Prostate gland (tissue), 2 donors: ENCODE results near the gene UTP3.

Experiments used
- POLR2A ChIP-seq: fragments of 450-650 bp; IDR thresholded peaks from one replicate; pipeline ENCODE4 v1.6.1; 2016; ENCODE audit warnings: antibody characterized with exemption, mild to moderate bottlenecking
- POLR2AphosphoS5 ChIP-seq: sonication (generic); formaldehyde crosslinking; IDR thresholded peaks from one replicate; pipeline ENCODE4 v1.6.1; 2017; ENCODE audit warnings: antibody characterized with exemption
- TF ChIP-seq, protein P1 (sequence below), 4 experiments: fragments of 200-600 bp in 2 of 4; fragments of 450-650 bp in 2 of 4; sonication (generic) in 2 of 4; IDR thresholded peaks; 1 replicate in 3 of 4; 2 replicates in 1 of 4; pipeline ENCODE4 v1.5.1; 2016 to 2019; ENCODE audit warnings: antibody characterized with exemption in 4 of 4, mild to moderate bottlenecking in 2 of 4, moderate library complexity in 2 of 4

DNA sequence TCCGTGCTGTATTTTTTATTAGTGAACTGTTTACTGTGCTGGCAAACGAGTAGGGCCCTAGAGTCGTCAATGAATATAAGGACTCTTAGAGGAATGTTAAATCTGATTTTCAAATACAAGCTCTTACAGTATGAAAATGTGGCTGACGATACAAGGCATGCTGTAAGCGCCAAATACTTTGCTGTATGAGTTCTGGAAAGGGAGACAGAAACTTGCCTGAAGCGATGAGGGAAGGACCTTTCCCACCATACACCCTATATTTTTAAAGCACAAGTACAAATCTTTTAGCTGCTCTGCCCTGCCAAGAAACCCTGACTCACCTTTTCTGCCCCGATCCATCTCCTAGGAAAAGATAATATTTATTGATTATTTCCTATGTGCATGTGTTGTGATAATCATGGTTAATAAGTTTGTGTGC, 17.7 kb downstream of the UTP3 start:
- TF ChIP-seq, protein P1, sequence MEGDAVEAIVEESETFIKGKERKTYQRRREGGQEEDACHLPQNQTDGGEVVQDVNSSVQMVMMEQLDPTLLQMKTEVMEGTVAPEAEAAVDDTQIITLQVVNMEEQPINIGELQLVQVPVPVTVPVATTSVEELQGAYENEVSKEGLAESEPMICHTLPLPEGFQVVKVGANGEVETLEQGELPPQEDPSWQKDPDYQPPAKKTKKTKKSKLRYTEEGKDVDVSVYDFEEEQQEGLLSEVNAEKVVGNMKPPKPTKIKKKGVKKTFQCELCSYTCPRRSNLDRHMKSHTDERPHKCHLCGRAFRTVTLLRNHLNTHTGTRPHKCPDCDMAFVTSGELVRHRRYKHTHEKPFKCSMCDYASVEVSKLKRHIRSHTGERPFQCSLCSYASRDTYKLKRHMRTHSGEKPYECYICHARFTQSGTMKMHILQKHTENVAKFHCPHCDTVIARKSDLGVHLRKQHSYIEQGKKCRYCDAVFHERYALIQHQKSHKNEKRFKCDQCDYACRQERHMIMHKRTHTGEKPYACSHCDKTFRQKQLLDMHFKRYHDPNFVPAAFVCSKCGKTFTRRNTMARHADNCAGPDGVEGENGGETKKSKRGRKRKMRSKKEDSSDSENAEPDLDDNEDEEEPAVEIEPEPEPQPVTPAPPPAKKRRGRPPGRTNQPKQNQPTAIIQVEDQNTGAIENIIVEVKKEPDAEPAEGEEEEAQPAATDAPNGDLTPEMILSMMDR (IDR thresholded peaks at IDR 0.05) = no peak
- TF ChIP-seq POLR2AphosphoS5 (no peak), POLR2A (no peak)
